NB4 (cell line): Measurements from ENCODE around the gene ALCAM.

Experiments
- DNase-seq: peaks from one replicate; pipeline ENCODE4 v3.0.0; 2010; ENCODE audit warnings: low read depth
- H3K4me3 ChIP-seq: one replicate; pipeline ENCODE4 v1.5.1; 2011; ENCODE audit warnings: mild to moderate bottlenecking, low read depth, low read length, moderate library complexity
- MYC ChIP-seq: IDR thresholded peaks from 2 replicates; pipeline ENCODE4 v1.6.1; 2011; ENCODE audit warnings: low read depth, low read length
- POLR2A ChIP-seq: IDR thresholded peaks from 2 replicates; pipeline ENCODE4 v1.6.1; 2011; ENCODE audit warnings: mild to moderate bottlenecking; ENCODE audit not compliant: insufficient read length; ENCODE audit errors: extremely low read depth
- TF ChIP-seq, protein P1 (sequence below): IDR thresholded peaks from 2 replicates; pipeline ENCODE4 v1.6.1; 2011; ENCODE audit warnings: low read depth, low read length
- TF ChIP-seq, protein P2 (sequence below): IDR thresholded peaks from one replicate; pipeline ENCODE4 v1.5.1; 2012; ENCODE audit warnings: low read depth, low read length

ALCAM gene

DNA sequence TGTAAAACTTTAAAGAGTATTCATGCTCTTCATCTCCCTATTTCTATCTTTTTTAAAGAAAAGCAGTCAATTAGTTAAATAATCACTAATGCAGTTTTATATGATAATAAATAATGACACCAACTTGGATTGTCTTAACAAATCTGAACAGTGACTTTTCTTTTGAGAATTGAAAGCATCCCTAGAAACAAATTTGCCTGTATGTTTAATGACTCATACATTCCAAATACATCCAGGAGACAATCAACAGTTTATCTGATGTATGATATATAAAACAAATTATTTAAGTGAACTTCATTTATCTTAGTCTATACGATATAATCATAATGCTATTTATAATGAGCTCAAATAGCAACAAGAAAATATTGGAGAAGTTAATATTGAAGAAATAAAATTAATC, 78.0 kb downstream of the ALCAM start:
- DNase-seq, result no peak
- no peak overlapping the region for H3K4me3 ChIP-seq
- TF ChIP-seq MYC, result no peak
- TF ChIP-seq POLR2A, result no peak
- TF ChIP-seq, protein P1, sequence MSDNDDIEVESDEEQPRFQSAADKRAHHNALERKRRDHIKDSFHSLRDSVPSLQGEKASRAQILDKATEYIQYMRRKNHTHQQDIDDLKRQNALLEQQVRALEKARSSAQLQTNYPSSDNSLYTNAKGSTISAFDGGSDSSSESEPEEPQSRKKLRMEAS, result no peak

DNA sequence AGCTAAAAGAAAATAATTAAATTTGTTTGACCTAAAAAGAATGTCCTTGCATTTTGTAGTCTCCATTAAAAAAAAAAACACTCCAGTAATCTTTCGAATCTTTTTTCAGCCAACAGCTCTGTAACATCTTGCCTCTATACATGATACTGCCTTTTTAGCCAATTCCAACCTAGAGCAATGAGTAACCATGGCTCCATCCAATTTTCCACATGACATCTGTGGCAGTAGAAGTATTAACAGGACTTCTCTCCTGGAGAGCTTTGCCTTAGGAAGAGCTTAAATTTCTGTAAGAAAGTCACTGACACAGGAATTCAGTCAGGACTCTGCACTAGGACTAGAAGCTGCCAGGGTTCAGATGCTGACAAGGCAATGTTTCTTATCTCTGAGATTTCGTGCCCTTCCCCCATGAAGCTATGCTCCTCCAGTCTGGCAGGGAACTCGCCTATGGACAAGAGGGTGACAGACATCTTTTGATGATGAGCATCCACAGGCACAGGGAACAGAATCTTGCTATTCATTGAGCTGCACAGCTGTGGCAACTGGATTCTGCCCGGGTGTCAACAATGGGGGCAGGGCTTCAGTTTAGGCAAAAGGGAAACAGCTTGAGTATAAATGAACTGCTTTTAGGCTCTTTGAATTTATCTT, 81.8 kb downstream of the ALCAM start:
- no peak overlapping the region for H3K4me3 ChIP-seq
- DNase-seq, result no peak
- TF ChIP-seq, protein P1, result no peak
- TF ChIP-seq POLR2A (no peak), MYC (no peak)
- TF ChIP-seq, protein P2, sequence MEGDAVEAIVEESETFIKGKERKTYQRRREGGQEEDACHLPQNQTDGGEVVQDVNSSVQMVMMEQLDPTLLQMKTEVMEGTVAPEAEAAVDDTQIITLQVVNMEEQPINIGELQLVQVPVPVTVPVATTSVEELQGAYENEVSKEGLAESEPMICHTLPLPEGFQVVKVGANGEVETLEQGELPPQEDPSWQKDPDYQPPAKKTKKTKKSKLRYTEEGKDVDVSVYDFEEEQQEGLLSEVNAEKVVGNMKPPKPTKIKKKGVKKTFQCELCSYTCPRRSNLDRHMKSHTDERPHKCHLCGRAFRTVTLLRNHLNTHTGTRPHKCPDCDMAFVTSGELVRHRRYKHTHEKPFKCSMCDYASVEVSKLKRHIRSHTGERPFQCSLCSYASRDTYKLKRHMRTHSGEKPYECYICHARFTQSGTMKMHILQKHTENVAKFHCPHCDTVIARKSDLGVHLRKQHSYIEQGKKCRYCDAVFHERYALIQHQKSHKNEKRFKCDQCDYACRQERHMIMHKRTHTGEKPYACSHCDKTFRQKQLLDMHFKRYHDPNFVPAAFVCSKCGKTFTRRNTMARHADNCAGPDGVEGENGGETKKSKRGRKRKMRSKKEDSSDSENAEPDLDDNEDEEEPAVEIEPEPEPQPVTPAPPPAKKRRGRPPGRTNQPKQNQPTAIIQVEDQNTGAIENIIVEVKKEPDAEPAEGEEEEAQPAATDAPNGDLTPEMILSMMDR, result no peak

DNA sequence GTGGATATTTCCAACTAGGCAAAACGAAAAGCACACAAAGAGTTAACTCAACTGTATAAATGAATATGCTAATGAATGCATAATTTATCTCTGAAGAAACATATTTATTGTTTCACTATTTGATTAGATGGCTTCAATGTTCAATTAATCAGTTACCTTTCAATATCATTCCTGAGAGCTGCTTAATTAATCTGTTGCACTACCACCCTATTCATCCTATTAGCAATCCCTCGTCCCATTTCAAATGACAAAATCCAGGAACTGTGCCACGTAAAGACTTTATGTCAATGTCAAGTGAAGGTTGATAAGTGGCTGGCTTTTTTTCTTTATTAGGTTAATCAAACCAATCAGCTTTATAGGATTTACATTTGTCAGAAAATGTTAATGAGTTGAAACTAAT, 82.7 kb downstream of the ALCAM start:
- no peak overlapping the region for H3K4me3 ChIP-seq
- TF ChIP-seq MYC (no peak), POLR2A (no peak)
- TF ChIP-seq, protein P1, result no peak
- TF ChIP-seq, protein P2, result no peak
- DNase-seq, result no peak

DNA sequence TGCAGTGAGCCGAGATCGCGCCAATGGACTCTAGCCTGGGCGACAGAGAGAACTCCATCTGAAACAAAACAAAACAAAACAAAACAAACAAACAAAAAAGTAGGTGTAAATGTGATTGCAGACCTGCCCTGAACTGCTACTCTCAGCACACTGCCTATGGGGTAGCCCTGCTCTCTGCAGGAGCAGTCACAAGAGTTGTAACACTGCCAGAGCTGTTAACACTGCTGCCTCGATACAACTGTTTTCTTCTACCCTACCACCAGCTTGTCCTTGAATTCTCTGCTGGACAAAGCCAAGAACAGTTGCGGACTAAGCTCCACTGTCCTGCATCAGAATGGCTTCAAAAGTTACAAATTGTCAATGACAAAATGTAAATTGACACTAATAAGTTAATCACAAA, 89.3 kb downstream of the ALCAM start:
- no peak for DNase-seq
- no peak for TF ChIP-seq POLR2A
- TF ChIP-seq MYC, result no peak
- TF ChIP-seq, protein P1, result no peak
- TF ChIP-seq, protein P2, result no peak
- H3K4me3 ChIP-seq, result no peak overlapping the region

DNA sequence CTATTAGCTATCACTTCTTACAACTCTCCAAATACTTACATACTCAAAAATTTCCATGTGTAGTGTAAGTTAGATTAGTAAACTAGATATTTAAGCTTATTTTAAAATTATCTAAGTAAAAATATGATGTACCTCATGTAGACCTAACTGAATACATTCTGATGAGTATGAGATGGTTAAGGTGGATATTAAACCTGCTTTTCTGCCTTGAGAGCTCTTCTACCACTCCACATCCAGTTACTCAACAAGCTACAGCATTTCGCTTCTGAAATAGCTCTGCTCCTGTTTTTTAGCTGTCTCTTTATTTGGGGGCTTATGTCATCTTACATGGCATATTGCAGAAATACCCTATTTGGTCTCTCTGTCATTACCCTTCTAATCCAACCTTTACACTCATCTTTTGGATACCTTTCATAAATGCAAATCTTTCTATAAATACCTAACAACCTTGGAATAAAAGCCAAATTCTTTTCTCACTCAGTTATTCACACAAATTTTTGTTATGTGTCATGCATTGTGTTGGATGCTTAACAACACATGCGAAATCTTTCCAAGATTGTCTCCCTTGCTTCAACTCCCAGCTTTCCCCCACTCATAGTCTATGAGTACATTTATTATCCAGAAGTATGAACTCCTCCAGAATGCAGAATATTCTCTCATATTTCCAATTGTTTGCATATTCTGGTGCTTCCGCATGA, 92.0 kb downstream of the ALCAM start:
- no peak overlapping the region for H3K4me3 ChIP-seq
- TF ChIP-seq, protein P1, result no peak
- TF ChIP-seq MYC, result no peak
- TF ChIP-seq POLR2A, result no peak
- TF ChIP-seq, protein P2, result no peak
- DNase-seq, result no peak

DNA sequence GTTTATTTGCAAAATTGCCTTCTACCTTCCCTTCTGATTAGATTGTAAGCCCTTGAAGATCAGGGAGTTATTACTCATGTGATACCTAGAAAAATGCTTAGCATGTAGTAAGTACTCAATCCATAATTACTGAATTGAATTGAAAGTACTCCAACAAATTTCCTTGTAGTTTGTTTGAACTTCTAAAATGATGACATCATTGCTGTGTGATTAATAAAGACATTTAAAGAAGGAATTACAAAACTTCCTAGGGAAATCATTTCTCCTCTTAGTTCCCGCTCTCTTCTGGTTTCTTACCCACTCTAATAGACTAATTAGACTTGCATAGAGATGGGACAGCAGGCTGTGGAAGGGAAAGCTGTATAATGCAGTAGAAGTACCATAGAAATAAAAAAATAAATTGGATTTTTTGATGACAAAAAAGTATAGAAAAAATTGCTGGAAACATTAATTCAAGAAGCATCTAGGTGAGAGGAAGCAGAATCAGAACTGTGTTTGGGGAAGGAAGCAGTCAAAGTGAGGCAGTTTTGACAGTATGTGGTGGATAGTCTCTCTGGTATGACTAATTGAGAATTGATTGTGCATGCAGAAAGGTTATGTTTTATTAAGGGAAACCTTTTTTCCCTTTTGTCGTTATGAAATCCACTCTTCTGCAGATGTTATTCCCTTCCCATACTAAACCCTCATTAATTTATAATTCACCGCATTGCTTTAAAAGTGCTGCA, 93.0 kb downstream of the ALCAM start:
- no peak for DNase-seq
- no peak overlapping the region for H3K4me3 ChIP-seq
- no peak for TF ChIP-seq POLR2A
- TF ChIP-seq, protein P2, result no peak
- no peak for TF ChIP-seq MYC
- TF ChIP-seq, protein P1, result no peak
